Right ventricle myocardium inferior (tissue), 1 donor: ENCODE data around the gene RICTOR. TPM values are rescaled to one million over a fixed set of nuclear protein-coding genes. Genes with fewer than 3 reads are reported as not detected.

Experiments used
- ATAC-seq: fragments of 200-7000 bp; cut with Tn5 transposase; one replicate; pipeline ENCODE4 v1.9.1; 2020; ENCODE audit warnings: mild to moderate bottlenecking, moderate library complexity
- DNase-seq: peaks from one replicate; pipeline ENCODE4 v3.0.0; 2021; ENCODE audit errors: missing footprints
- intact Hi-C: fragments of 100-400 bp; cut with DNase I; formaldehyde crosslinking; loops from one replicate; pipeline ENCODE4 v1.11.0; 2022
- total RNA-seq: library from RNA; stranded (reverse); fragmentation: NEBNext Ultra II Directional; extraction: Animal tissue kit (Norgen Biotek cat#: 25700); gene quantifications from one replicate; pipeline ENCODE4 v1.2.1, GENCODE V29; 2021
- donor health status: DM: no; HTN: yes; CAD: no; lungs with severe emphysema.

Gene RICTOR
- total RNA-seq, 1 donor from 2014 or later, result 26.0 TPM

GRCh38 chr5:39100301-39100850 is 26.2 kb upstream of the RICTOR start:
- intact Hi-C loops, result no loop called here

GRCh38 chr5:39099831-39100230 is 25.6 kb upstream of the RICTOR start:
- ATAC-seq, result no peak
- intact Hi-C loops, result no loop called here
- no peak for DNase-seq

More at GRCh38 chr5:39100301-39100850, 26.2 kb upstream of the RICTOR start:
- ATAC-seq (no peak), DNase-seq (no peak)

- intact Hi-C loops, result no loop called here
- ATAC-seq (no peak), DNase-seq (no peak)
Observed at GRCh38 chr5:39093352-39093751, 19.2 kb upstream of the RICTOR start.

GRCh38 chr5:39092581-39093351 is 18.6 kb upstream of the RICTOR start:
- intact Hi-C loops, result no loop called here
- DNase-seq (no peak), ATAC-seq (no peak)

- intact Hi-C loops, result no loop called here
- DNase-seq (no peak), ATAC-seq (no peak)
Observed at GRCh38 chr5:39091940-39092580, 17.9 kb upstream of the RICTOR start.

- intact Hi-C loops, result no loop called here
- no peak for ATAC-seq
- DNase-seq, result no peak
Observed at GRCh38 chr5:39083968-39084367, 9.8 kb upstream of the RICTOR start.

- DNase-seq, result no peak
- no peak for ATAC-seq
- intact Hi-C loops, result no loop called here
Observed at GRCh38 chr5:39082995-39083394, 8.8 kb upstream of the RICTOR start.

- DNase-seq (peak; percentile 59), ATAC-seq (peak; percentile 82)
- intact Hi-C loops, result no loop called here
Observed at GRCh38 chr5:39080597-39081204, 6.5 kb upstream of the RICTOR start.

GRCh38 chr5:39080168-39080567 is 6.0 kb upstream of the RICTOR start:
- ATAC-seq (no peak), DNase-seq (no peak)
- intact Hi-C loops, result no loop called here

GRCh38 chr5:39079147-39079546 is 4.9 kb upstream of the RICTOR start:
- intact Hi-C loops, result no loop called here
- no peak for ATAC-seq

GRCh38 chr5:39076757-39077728 is 2.8 kb upstream of the RICTOR start:
- ATAC-seq (no peak), DNase-seq (no peak)
- intact Hi-C loops, result no loop called here

More at GRCh38 chr5:39079147-39079546, 4.9 kb upstream of the RICTOR start:
- no peak for DNase-seq

GRCh38 chr5:39076101-39076756 is 2.0 kb upstream of the RICTOR start:
- intact Hi-C loops, result no loop called here
- ATAC-seq (no peak), DNase-seq (no peak)

GRCh38 chr5:39073767-39074016 is 507 bp downstream of the RICTOR start:
- DNase-seq (no peak), ATAC-seq (no peak)
- intact Hi-C loops, result loop anchor here (2.0 to 5.0 kb wide), 2 partner anchors 56 to 69 kb away; no protein-coding TSS in a partner anchor

GRCh38 chr5:39072925-39073766 is 1.1 kb downstream of the RICTOR start:
- DNase-seq (peak; percentile 71), ATAC-seq (no peak)
- intact Hi-C loops, result loop anchor here (5.0 kb wide), 1 partner anchor 56 kb away; no protein-coding TSS in a partner anchor

- intact Hi-C loops, result no loop called here
- no peak for DNase-seq
- no peak for ATAC-seq
Observed at GRCh38 chr5:39068099-39068498, 6.1 kb downstream of the RICTOR start.

GRCh38 chr5:39064450-39064849 is 9.7 kb downstream of the RICTOR start:
- no peak for DNase-seq
- intact Hi-C loops, result no loop called here
- no peak for ATAC-seq

- ATAC-seq (no peak), DNase-seq (no peak)
- intact Hi-C loops, result no loop called here
Observed at GRCh38 chr5:39063037-39063436, 11.2 kb downstream of the RICTOR start.
